NCI-H1694 treated with DMSO at 0.1 percent for 48 hours (cell line): Measurements from ENCODE around the gene ZMYM2.

Experiments used
- DNase-seq: peaks from one replicate; lab custom pipeline; 2025; lab: John Stamatoyannopoulos, UW

Gene ZMYM2

GRCh38 chr13:20105161-20105689 is 146.7 kb downstream of the ZMYM2 start:
- no peak for DNase-seq

DNA sequence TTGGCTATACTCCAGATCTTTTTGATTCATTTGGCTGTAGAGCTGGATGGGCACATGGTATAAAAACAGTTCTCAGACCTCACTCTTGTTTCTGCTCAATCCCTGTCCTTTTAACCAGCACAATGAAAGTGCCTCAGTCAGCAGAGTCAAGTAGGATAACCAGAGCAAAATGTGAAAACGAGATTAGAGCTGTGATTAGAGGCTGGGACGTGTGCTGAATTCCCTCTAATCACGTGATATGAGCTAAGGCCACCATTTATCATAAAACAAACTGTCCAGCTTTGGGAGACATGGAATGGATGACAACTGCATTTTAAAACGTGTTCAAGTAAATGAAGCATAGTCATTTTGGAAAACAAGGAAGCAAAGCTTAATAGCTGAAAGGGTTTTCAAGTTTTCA is 148.2 kb downstream of the ZMYM2 start:
- no peak for DNase-seq

DNA sequence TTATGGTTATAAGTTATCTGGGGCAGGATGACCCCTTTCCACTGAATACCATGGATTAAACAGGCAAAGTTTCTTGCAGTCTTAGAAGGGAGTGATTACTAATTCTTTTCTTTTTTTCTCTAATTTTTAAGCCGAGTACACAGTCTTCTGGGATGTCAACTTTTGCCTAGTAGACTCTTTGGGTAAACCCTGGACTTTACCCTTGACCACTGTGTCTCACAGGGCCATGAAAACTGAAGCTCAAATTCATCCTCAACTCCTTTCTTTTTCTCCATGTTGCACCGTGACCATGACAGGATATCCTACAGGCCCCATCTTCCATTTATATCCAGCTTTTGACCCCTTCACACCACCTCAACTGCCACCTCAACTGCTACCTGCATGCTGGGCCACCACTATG is 150.5 kb downstream of the ZMYM2 start:
- no peak for DNase-seq

DNA sequence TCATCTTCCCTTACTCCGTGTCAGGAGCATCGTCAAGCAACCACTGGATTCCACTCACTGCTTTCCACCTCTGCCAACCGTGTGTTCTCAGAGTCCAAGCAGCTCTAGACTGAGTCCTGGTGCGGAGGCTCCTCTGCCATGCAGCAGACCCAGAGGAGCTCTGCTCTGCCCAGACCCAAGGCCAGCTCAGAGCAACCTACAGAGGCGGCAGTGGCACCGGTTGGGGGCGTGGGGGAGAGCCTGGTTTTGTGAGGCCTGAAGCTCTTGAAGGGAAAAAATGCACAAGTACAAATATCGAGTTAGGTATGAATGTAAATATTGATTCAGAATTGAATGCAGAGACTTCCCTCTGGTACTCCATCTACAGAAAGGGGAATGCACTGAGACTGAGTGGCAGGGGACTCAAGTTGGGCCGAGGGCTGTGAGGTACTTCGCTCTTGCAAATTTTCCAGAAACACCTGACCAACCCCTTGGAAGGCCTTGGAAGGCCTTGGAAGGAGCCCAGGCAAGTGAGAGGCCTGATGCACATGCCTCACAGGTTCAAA is 155.6 kb downstream of the ZMYM2 start:
- no peak for DNase-seq

DNA sequence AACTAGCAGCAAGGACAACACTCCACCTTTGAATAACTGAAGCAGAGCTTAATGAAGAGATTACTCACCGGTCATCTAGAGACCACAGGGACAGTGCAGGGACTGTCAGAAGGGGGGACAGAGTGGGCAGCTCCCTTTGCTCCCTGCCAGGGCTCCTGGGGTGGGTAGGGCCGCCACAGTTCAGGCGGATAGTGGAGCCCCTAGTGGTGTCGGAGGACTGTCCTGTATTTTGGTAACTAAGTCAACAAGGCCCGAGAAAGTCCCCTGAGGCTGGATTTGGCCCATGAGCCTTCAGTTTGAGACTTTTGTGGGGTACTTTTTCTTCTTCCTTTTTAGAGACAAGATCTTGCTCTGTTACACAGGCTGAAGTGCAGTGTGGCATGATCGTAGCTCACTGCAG is 157.7 kb downstream of the ZMYM2 start:
- DNase-seq, result no peak

DNA sequence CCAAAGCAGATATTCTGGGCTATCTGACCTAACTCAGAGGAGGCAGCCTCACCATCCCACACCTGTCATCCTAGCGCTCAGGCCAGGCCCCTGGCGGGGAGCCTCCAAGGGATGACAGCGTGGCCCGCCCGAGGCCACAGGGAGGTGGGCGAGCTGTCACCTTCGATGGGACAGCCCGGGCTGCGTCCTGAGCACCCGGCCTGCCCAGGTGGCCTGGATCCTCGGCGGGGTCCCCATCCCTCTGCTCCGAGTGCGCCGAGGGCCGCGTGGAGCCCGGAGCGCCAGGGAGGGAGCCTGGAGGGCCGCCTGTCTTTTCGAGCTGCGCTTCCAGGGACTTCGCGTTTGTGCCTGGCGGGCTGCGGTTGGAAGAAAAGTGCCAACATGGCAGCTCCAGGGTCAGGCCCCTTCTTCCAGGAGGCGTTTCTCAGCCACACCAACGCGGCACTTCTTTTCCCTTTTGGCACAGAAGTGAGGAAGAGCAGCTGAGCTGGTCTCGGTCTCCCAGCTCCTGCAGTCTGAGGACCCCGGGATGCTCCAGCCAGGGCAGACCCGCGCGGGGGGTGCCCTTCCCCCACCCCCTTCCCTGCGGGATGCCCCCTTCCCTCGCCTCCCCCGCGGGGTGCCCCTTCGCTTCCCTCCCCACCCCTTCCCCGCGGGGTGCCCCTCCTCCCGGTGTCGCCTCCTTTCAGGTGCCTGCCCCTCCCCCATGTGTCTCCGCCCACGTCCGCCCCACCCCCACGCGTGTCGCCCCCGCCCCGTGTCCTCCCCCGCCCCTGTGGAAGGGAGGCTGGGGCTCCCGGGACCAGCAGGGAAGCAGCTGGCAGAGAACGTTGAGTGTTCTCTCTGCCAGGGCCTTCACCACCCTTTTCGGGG is 160.0 kb downstream of the ZMYM2 start:
- DNase-seq, result no peak

GRCh38 chr13:20119960-20120359 is 161.4 kb downstream of the ZMYM2 start:
- DNase-seq, result no peak

GRCh38 chr13:20121159-20121525 is 162.6 kb downstream of the ZMYM2 start:
- no peak for DNase-seq

- no peak for DNase-seq
Measured at GRCh38 chr13:20124303-20124702, 165.8 kb downstream of the ZMYM2 start.

GRCh38 chr13:20125129-20125782 is 166.7 kb downstream of the ZMYM2 start:
- DNase-seq, result no peak

DNA sequence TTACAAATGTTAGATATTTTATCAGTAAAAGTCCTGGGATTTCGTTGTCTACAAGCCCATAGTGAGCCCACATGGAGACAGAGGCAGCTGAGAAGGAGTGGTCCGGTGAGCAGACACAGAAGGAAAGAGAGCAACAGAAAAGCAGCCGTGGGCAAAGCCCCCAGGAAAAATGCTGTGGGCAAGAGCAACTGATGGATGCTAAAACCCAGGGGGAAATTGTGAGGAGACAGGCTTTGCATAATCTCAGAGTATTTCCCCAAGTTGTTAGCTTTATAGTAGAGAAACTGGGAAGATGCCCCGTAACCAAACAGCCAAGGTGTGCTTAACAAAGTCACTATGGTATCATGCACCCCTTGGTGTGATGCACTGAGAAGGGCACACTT is 167.2 kb downstream of the ZMYM2 start:
- DNase-seq, result no peak

- DNase-seq, result no peak
Measured at GRCh38 chr13:20126541-20127261, 168.2 kb downstream of the ZMYM2 start.

GRCh38 chr13:20127262-20127561 is 168.7 kb downstream of the ZMYM2 start:
- no peak for DNase-seq

DNA sequence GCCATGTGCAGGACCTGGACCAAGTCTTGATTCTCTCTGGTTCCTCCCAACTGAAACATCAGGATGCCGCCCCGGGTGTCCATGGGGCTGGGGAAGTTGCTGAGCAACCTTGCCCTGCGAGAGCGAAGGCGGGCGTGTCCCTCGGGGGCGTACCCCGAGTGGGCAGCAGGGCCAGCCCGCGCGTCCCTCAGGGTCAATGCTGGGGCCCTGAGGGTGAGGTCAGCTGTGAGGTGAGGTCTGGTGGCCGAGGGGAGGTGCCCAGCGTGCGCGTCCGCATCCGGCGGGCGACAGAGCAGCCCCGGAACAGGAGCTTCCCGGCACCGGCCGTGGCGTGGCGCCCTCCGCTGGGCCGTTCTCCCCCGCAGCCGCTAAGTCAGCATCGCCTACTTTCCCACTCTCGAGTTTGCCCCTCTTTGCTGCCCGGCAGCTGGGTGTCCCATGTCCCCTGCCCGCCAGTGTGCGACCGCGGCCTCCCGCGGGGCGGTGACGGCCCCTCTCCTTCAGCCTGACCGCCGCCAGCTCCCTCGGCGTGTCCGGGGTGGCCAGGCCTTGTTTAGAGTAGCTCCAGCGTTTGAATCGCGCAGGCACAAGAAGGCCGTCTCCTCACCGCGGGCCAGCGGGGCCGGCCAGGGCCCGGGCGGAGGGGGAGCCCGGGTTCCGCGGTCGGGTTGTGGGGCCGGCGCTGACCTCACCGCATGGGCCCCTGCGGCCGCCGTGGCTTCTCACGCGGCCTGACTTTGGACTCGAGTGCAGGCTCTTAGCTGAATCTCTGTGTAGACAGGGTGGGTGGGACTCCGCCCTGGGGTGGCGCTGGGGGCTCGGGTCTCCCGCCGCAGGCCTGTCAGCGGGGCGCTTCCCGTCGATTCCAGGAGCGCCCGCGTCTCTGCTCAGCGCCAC is 169.3 kb downstream of the ZMYM2 start:
- no peak for DNase-seq

DNA sequence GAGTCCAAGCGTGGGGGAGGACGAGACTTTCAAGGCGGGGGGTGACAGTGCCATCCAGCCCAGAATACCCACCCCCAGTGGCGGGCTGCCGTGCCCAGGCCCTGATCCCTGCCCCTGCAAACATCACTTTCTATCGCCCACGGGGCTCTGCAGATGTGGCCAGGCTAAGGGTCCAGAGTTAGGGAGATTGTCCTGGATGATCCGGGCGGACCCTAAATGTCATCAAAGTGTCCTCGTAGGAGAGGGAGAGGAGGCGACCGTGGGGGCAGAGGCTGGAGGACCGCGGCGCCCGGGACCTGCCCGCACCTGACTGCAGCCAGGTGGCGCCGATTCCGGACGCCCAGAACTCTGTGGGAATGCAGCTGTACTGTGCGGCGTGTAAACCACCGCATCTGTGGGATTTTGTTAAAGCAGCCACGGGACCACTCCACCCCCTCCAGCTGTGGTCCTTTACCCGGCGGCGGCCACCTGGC is 170.0 kb downstream of the ZMYM2 start:
- no peak for DNase-seq

DNA sequence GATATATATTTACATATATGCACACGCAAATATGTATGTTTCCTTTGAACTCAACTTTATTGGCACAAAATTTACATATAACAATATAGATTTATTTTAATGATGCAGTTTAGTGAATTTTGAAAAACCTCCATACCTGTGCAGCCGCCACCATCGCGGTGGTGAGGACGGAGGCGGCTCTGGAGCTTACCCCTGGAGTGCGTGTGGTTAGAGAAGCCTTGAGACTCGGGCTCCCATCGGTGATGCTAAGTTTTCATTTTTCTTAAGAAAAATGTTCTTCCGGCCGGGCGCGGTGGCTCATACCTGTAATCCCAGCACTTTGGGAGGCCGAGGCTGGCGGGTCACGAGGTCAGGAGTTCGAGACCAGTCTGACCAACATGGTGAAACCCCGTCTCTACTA is 170.5 kb downstream of the ZMYM2 start:
- DNase-seq, result no peak

- no peak for DNase-seq
Measured at GRCh38 chr13:20130012-20130411, 171.5 kb downstream of the ZMYM2 start.

GRCh38 chr13:20130652-20131051 is 172.1 kb downstream of the ZMYM2 start:
- DNase-seq, result no peak

DNA sequence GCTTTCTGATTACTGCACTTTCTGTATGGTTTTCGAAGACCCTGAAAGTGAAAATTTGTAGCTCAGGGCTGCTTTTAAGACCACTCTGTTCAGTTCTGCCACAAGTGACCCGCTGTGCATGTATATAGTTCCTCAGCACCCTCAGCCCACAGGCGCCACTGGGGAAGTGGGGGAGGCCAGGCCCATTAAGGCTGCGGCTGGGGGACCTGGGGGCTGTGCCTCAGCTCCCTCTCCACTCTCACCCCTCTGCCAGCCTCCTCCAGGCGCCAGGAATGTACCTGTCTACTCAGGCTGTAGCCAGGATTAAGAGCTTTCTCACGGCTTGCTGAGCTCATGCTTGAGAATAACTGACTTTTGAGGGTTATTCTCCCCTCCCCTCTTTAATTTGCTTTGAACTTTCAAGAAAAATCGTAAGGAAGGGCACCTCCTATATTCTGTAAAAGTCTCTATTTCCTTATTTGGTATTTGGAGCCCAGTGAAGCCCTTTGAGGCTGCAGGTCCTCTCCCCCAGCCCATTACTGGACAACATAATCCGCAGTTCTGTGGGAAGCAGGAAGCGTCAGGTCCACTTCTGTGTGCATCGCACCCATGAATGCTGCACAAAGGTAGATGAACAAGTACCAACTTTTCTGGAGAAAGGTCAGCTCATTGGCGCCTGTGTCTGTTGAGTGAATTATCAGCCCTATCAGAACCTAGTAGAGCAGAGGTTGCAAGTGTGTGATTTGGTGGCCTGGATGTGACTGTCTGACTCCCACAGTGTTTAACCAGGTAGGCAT is 172.7 kb downstream of the ZMYM2 start:
- DNase-seq, result no peak

- no peak for DNase-seq
Measured at GRCh38 chr13:20132052-20132634, 173.6 kb downstream of the ZMYM2 start.
